Measurements from ENCODE around the gene ATAD2B.
A peak's percentile ranks its signal among the peaks of the same experiment; 100 is the strongest.

Gene ATAD2B

DNA sequence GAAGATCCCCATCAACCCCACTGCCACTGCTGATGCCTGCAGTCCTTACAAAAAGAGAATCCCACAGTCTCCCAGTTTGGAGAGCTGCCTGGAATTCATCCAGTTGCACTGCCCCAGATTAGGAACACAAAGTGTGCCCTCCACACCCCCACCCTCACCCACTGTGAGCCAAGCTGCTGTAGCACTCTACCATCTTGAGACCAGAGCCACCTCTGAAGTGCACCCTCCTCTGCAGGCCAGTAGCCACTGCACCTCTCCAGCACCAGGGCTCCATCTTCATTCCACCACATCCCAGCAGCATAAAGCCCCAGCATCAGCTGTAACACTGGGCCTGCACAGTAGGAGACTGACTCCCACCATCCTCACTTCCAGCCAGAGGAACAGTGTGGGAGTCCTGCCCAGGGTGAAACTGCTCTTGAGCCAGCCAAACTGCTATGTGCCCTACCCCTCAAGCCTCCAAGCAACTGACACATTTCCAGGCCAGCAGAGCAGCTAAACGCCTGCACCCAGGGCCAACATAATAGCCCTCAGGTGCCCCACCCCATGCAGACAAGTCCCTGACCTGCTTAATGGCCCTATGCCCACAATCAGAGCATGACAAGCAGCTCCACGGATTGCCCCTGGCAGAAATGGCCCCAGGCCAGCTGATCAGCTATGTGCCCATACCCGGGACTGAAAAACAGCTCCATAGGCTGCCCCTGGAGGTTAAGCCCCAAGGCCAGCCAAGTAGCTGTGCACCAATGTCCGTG lies 206.0 kb downstream of the ATAD2B start:
- H3K36me3 Mint-ChIP-seq = peaks cover 13% of the 10 kb centered on the region
- H3K9me3 Mint-ChIP-seq = peaks cover 18% of the 10 kb centered on the region
- DNase-seq (ENCODE audit: low spot score in 2 of 2) (no peak), ATAC-seq (no peak)
- H3K4me3 Mint-ChIP-seq = no peak overlapping the region
- no peak overlapping the region for H3K27ac Mint-ChIP-seq
- H3K4me1 Mint-ChIP-seq = peaks cover 6% of the 10 kb centered on the region

DNA sequence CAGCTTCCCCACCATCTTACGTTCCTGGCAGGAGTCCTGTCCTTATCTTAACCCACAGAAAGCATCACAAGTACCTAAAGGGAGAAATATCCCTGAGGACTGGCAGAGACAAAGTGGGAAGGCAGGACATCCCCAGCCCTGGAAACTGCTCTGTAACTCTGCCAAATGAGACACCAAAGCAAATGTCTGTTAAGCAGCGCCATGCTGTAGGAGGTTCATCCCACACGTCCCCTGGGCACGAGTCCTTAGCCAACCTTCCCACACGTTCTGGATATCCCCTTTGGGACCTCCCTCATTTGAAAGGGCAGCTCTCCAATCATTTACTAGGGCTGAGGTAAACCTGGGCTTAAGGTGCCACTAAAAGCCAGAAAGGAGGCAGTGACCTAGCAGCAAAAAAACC lies 207.2 kb downstream of the ATAD2B start:
- H3K4me3 Mint-ChIP-seq = no peak overlapping the region
- no peak overlapping the region for H3K27ac Mint-ChIP-seq
- DNase-seq (ENCODE audit: low spot score in 2 of 2) = no peak
- peaks cover 6% of the 10 kb centered on the region for H3K4me1 Mint-ChIP-seq
- peaks cover 18% of the 10 kb centered on the region for H3K9me3 Mint-ChIP-seq
- H3K36me3 Mint-ChIP-seq = peaks cover 1% of the 10 kb centered on the region
- no peak for ATAC-seq

DNA sequence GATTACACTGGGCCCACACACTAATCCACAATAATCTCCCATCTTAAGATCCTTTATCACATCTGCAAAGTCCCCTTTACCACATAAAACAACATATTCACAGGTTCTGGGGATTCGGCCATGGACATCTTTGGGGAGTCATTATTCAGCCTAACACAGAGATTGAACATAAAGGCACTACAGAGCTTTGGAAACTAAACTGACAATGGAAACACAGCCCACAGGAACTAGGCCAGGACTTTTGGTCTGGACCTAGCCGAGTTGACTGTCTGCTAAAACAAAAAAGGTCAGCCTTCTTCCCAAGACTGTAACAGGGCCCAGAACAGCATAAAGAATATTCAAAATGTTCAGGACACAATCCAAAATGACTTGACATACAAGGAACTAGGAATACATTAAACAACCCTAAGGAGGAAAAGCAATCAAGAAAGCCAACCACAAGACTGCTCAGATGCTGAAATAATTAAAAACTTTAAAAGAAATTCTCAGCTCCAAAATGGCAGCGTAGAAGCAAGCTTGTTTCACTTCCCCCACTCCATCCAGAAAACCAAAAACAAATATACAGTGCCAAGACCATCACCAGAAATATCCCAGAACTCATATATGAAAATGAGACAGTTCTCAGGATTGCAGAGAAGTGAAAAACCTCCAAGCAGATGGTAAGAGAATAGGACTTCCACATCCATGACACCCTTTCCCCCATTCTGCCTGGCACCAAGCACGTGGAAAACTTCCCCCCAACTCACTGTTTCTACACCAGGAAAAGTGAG lies 207.8 kb downstream of the ATAD2B start:
- Mint-ChIP-seq H3K4me1 (peaks cover 6% of the 10 kb centered on the region), H3K4me3 (no peak overlapping the region), H3K36me3 (no peaks in the 10 kb centered on the region)

DNA sequence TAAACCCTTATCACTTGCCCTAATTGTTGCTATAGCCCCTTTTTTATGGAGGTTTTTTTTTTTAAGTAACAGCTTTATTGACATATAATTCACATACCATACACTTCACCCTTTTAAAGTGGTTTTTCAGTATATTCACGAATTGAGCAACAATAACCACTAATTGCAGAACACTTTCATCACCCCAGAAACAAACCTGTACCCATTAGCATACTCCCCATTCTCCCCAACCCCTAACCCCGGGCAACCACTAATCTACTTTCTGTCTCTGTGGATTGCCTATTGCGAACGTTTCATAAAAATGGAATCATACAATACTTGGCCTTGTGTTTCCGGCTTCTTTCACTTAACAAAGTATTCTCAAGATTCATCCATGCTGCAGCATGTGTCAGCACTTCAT lies 213.6 kb downstream of the ATAD2B start:
- ATAC-seq (no peak), DNase-seq (ENCODE audit: low spot score in 2 of 2) (no peak)
- Mint-ChIP-seq H3K4me1 (no peaks in the 10 kb centered on the region), H3K9me3 (no peaks in the 10 kb centered on the region), H3K27ac (no peak overlapping the region), H3K4me3 (no peak overlapping the region), H3K36me3 (peaks cover 13% of the 10 kb centered on the region)

More for the DNA sequence above, 207.8 kb downstream of the ATAD2B start:
- ATAC-seq (no peak), DNase-seq (ENCODE audit: low spot score in 2 of 2) (no peak)
- Mint-ChIP-seq H3K9me3 (peaks cover 18% of the 10 kb centered on the region), H3K27ac (no peak overlapping the region)

DNA sequence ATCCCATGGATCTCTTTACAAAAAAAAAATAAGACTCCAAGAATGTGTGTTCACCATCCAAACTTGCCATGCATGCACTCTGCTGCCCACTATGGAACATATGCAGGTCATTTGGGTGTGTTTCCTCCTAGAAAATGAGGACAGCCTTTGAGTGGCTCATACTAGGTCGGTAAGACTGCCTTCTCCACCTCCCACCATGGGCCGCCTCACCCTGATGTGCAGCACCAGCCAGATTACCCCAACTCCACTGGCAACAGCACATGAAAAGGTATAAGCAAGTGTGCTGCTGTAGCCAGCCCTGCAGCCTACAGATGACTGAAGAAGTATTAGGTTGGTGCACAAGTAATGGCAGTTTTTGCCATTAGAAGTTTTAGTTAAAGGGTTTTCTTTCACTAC lies 214.2 kb downstream of the ATAD2B start:
- ATAC-seq = no peak
- Mint-ChIP-seq H3K36me3 (peaks cover 13% of the 10 kb centered on the region), H3K9me3 (no peaks in the 10 kb centered on the region)

DNA sequence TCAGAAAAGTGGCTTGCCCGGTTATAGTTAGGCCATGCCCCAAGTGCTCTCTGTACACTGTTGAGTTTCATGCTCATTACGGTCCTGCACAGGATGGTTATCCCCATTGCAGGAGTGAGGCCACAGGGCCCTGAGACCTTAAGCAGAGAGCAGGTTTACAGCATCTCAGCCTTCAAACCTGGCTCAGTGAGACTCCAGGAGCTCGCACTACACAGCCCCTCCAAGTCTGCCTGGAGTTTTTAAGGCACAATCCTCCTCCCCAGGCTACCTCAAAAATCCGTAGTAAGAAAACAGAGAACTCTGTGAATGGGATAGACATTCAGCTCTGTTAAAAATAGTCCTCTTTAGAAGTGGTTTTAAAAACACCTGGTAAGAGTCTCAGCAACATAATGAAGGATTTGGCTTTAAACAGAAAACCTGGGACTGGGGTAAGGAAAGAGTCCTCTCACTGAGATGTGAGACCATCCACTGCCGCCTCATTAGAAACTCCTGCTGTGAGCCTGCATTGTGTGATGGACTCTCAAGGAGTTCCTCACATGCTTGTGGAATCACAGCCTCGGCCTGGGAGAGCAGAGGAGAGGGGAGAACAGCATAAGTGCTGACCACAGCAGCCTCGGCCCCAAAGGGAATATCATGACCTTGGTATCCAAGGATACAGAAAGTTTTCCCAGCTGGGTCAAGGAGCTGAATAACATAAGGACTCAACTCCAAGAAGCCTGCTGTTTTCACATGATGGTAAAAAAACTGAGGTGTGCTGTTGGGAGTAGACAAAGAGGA lies 214.8 kb downstream of the ATAD2B start:
- peaks cover 13% of the 10 kb centered on the region for H3K36me3 Mint-ChIP-seq
- no peak overlapping the region for H3K27ac Mint-ChIP-seq
- no peak for ATAC-seq
- no peak overlapping the region for H3K4me3 Mint-ChIP-seq
- H3K4me1 Mint-ChIP-seq = no peaks in the 10 kb centered on the region
- no peak for DNase-seq (ENCODE audit: low spot score in 2 of 2)
- H3K9me3 Mint-ChIP-seq = no peaks in the 10 kb centered on the region

More for the DNA sequence above, 214.2 kb downstream of the ATAD2B start:
- Mint-ChIP-seq H3K27ac (no peak overlapping the region), H3K4me1 (no peaks in the 10 kb centered on the region), H3K4me3 (no peak overlapping the region)
- DNase-seq (ENCODE audit: low spot score in 2 of 2) = no peak

DNA sequence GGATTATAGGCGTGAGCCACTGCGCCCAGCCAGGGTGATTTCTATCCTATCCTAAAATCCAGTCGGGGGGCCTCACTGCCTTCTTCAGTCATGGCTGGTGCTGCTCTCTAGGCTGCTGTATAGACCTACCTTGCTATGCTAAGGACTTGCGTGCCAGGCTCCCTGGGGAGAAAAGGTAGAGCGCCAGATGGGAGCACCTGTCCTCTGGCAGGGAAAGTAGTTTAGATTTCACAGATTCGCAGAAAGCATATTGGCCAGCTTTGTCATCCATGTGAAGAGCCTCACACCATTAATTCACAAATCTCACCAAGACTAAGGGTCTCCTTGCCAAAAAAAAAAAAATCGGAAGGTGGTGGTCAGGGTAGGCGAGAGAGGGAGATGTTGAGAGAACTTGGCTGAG lies 217.6 kb downstream of the ATAD2B start:
- Mint-ChIP-seq H3K27ac (no peak overlapping the region), H3K4me3 (no peak overlapping the region), H3K36me3 (peaks cover 13% of the 10 kb centered on the region), H3K9me3 (no peaks in the 10 kb centered on the region), H3K4me1 (no peaks in the 10 kb centered on the region)
- no peak for DNase-seq (ENCODE audit: low spot score in 2 of 2)
- no peak for ATAC-seq

DNA sequence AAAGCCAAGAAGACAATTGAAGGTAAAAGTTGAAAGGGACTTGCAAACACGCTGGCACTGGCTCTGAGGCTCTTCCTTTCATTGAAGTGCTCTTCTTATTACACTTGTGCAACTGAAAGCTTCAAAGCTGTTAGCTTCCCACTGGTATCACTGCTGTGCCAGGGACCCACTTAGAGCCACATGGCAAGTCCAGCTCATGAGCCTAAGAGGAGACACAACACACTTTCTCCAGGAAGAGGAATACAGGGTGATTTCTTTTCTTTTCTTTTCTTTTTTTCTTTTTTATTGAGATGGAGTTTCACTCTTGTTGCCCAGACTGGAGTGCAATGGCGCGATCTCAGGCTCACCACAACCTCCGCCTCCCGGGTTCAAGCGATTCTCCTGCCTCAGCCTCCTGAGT lies 218.2 kb downstream of the ATAD2B start:
- ATAC-seq (no peak), DNase-seq (ENCODE audit: low spot score in 2 of 2) (no peak)
- Mint-ChIP-seq H3K27ac (no peak overlapping the region), H3K4me3 (no peak overlapping the region), H3K4me1 (no peaks in the 10 kb centered on the region), H3K36me3 (peaks cover 13% of the 10 kb centered on the region), H3K9me3 (no peaks in the 10 kb centered on the region)

DNA sequence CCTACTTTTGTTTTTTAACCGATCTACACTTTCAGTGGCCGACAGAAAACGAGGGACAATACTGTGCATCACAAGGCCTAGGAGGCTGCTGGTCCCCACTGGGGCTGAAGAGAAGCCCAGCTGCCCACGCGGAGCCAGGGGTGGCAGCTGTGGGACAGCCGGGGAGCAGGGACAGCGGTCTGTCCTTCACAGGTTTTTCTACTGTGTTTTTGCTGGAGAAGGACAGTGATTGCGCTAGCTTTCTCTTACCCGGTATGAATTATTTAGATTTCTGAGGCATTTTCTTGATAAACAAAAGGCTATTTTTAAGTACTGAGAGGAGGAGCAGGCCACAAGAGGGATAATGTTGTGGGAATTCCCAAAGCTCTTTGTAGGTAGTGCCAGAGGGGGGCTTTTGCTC lies 219.8 kb downstream of the ATAD2B start:
- Mint-ChIP-seq H3K4me3 (no peak overlapping the region), H3K4me1 (no peaks in the 10 kb centered on the region), H3K27ac (no peak overlapping the region), H3K9me3 (no peaks in the 10 kb centered on the region), H3K36me3 (peaks cover 13% of the 10 kb centered on the region)
- ATAC-seq = no peak
- no peak for DNase-seq (ENCODE audit: low spot score in 2 of 2)

DNA sequence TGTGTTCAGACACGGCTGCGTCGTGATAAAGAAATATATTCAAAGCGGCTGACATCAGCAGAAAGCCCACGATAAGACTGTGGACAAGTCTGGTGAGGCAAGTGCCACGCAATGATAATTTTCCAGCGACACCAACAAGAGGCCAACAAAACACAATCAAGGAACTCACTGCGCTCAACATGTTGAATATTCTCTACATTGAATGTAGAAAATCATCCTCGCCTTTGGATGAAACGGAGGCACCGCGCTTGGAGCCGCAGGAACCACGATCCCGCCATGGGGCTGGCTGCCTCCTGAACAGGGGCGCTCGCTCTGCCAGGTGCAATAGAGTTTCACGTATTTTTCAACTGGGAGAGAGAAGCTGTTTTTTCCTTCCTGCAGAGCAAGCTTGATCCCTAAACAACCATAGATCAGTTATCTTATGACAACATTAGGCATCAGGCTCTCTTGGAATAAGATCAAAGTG lies 220.3 kb downstream of the ATAD2B start:
- Mint-ChIP-seq H3K27ac (no peak overlapping the region), H3K4me3 (no peak overlapping the region), H3K4me1 (no peaks in the 10 kb centered on the region), H3K9me3 (no peaks in the 10 kb centered on the region), H3K36me3 (peaks cover 13% of the 10 kb centered on the region)
- DNase-seq (ENCODE audit: low spot score in 2 of 2) (no peak), ATAC-seq (no peak)

DNA sequence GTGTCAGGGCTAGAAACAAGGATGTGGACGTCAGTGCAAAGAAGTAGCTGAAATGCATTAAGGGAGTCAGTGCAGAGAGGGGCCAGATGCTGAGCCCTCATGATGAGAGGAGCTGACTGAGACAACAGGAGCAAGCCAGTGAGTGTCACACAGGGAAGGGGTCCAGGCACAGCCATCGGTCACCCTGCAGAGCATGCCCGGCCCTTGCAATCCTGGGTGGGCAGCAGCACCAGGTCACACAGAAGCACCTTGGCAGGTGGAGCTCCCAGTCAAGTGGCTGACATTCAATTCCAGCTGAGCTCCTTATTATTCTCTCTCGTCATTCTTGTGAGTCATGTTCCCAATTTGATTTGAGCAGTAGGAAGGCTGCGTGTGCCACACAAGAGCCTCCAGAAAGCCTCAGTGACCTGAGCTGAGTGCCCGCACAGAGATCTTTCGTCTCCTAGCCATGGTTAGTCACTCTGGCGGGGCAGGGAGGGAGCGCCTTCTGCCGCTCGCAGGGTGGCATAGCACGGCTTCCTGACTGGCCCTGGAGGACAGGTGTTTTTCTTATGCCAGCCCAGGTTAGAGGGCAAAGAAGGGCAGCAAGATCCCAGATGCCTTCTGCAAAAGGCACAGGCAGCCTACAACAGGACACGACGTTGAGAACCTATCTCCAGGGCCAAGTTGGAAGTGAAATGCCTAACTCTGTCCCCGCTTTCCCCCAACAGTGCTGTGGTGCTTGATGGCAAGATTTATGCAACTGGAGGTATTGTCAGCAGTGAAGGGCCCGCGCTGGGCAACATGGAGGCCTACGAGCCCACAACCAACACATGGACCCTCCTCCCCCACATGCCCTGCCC lies 220.9 kb downstream of the ATAD2B start:
- DNase-seq (ENCODE audit: low spot score in 2 of 2) = no peak
- no peak overlapping the region for H3K27ac Mint-ChIP-seq
- H3K4me1 Mint-ChIP-seq = no peaks in the 10 kb centered on the region
- H3K9me3 Mint-ChIP-seq = no peaks in the 10 kb centered on the region
- ATAC-seq = no peak
- H3K4me3 Mint-ChIP-seq = no peak overlapping the region
- H3K36me3 Mint-ChIP-seq = peaks cover 13% of the 10 kb centered on the region

DNA sequence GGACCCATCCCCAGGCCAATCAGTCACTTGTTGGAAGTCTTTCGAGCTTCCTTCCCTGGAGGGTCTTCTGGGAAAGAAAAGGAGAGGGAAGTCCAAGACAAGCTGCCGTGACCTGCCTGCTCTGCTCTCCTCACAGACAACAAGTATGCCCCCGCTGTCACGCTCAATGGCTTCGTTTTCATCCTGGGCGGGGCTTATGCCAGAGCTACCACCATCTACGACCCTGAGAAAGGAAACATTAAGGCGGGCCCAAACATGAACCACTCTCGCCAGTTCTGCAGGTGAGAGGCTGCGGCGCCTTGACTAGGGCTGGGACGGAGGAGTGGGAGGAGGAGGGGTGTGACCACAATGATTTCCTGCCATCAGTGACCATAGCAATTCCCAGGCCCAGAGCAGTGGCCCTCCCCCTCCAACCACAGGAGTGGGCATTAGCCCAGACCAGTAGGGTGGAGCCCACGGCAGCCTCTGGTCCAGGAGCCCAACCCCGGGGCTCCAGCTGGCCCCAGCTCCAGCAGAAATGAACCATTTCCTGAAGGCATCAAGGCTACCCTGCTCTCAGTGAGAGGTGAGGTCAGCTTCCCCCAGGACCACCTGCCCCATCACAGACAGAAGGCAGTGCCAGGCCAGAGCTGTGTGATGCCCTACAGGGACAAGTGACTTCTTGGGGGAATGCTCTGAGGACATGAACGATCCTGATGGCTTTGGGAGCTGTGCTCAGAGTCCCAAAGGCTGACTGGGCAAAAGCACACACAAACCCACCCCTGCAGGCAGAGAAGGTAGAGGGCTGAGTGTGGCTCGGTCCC lies 223.1 kb downstream of the ATAD2B start:
- no peak for ATAC-seq
- H3K27ac Mint-ChIP-seq = no peak overlapping the region
- H3K4me1 Mint-ChIP-seq = peaks cover 7% of the 10 kb centered on the region
- no peak overlapping the region for H3K4me3 Mint-ChIP-seq
- H3K9me3 Mint-ChIP-seq = no peaks in the 10 kb centered on the region
- H3K36me3 Mint-ChIP-seq = no peaks in the 10 kb centered on the region
- peak in 1 of 2 donors; percentile 33 for DNase-seq (ENCODE audit: low spot score in 2 of 2)

DNA sequence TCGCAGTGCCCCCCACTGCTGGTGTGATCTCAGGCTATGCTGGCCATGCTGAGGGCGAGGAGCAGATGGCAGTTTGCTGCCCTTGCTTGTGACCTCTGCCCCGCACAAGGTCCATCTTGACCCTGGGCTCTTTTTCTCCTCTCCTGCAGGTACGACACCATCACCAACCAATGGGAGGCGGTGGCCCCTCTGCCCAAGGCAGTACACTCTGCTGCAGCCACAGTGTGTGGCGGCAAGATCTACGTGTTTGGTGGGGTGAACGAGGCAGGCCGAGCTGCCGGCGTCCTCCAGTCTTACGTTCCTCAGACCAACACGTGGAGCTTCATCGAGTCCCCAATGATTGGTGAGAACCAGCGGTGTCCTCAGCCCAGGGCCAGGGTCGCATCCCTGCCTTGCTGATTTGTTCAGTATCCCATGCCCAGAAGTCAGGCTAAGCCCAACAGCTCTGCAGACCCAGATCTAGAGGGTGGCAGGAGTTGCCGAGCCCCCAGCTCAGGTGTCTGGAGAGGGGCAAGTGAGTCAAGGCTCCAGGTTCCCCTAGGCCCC lies 223.8 kb downstream of the ATAD2B start:
- H3K27ac Mint-ChIP-seq = no peak overlapping the region
- no peak for ATAC-seq

DNA sequence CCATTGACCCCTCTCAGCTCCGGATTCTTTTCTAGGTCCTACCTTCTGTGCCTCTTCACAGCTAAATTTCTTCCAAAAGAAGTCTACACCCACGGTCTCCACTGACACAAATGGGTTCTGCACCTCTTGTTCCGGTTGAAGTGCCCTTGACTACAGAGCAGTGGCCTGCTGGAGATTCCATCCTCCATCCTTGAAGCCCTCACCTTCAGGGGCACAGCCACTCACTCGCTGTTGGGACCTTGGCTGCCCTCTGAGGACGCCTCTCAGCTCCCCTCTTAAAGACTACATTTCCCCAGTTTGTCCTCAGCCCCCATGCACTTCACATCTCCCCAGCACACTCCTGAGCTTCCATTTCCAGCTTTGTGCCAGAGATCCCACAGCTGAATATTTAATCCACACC lies 226.3 kb downstream of the ATAD2B start:
- no peak overlapping the region for H3K4me3 Mint-ChIP-seq
- H3K9me3 Mint-ChIP-seq = no peaks in the 10 kb centered on the region
- ATAC-seq = no peak
- H3K4me1 Mint-ChIP-seq = peaks cover 7% of the 10 kb centered on the region
- H3K36me3 Mint-ChIP-seq = no peaks in the 10 kb centered on the region
- H3K27ac Mint-ChIP-seq = no peak overlapping the region
- no peak for DNase-seq (ENCODE audit: low spot score in 2 of 2)

More for the DNA sequence above, 223.8 kb downstream of the ATAD2B start:
- Mint-ChIP-seq H3K36me3 (no peaks in the 10 kb centered on the region), H3K9me3 (no peaks in the 10 kb centered on the region), H3K4me3 (no peak overlapping the region), H3K4me1 (peaks cover 7% of the 10 kb centered on the region)
- DNase-seq (ENCODE audit: low spot score in 2 of 2) = no peak

All from stimulated activated effector memory CD8-positive, alpha-beta T cell treated with anti-CD3 and anti-CD28 coated beads, Interleukin-12 subunit alpha, Interleukin-12 subunit beta, amount 100 ng/mL, for 72 hours (primary cell).